HepG2 (cell line): ENCODE data around the gene NUSAP1. TPM values are rescaled to one million over a fixed set of nuclear protein-coding genes. Genes with fewer than 3 reads are reported as not detected.

ENCODE experiments used
- ARNT2 ChIP-seq: sonication (generic); formaldehyde crosslinking; IDR thresholded peaks from 2 replicates; pipeline ENCODE4 v1.8.0; 2022; ENCODE audit warnings: mild to moderate bottlenecking, low read depth, missing genetic modification reagents, moderate library complexity
- DMAP1 ChIP-seq: IDR thresholded peaks from 2 replicates; pipeline ENCODE4 v1.6.1; 2016
- JDP2 ChIP-seq: sonication (generic); formaldehyde crosslinking; IDR thresholded peaks from 2 replicates; pipeline ENCODE4 v1.8.1; 2022; ENCODE audit warnings: missing genetic modification reagents, borderline replicate concordance
- KAT7 ChIP-seq: IDR thresholded peaks from 2 replicates; pipeline ENCODE4 v1.6.1; 2018; ENCODE audit warnings: borderline replicate concordance, missing compliant biosample characterization
- KLF6 ChIP-seq: IDR thresholded peaks from 2 replicates; pipeline ENCODE4 v1.8.0; 2016; ENCODE audit warnings: missing biosample characterization, missing genetic modification reagents
- RFX5 ChIP-seq: IDR thresholded peaks from 2 replicates; pipeline ENCODE4 v1.6.1; 2011; ENCODE audit warnings: low read depth, low read length, improper control_type of control experiment
- TBL1XR1 ChIP-seq: fragments of 150-350 bp; IDR thresholded peaks from 2 replicates; pipeline ENCODE4 v1.6.1; 2014; ENCODE audit warnings: borderline replicate concordance, low read length; ENCODE audit not compliant: partially characterized antibody
- ZNF230 ChIP-seq: sonication (generic); formaldehyde crosslinking; IDR thresholded peaks from 2 replicates; pipeline ENCODE4 v1.4.0; 2020; ENCODE audit warnings: mild to moderate bottlenecking, missing genetic modification reagents
- ZNF441 ChIP-seq: sonication (generic); formaldehyde crosslinking; IDR thresholded peaks from 2 replicates; pipeline ENCODE4 v1.7.0; 2021; ENCODE audit warnings: missing genetic modification reagents, borderline replicate concordance
- ZNF543 ChIP-seq: sonication (generic); formaldehyde crosslinking; IDR thresholded peaks from 2 replicates; pipeline ENCODE4 v1.4.0; 2020; ENCODE audit warnings: mild to moderate bottlenecking, missing genetic modification reagents
- ZNF562 ChIP-seq: sonication (generic); formaldehyde crosslinking; IDR thresholded peaks from 2 replicates; pipeline ENCODE4 v1.8.0; 2022; ENCODE audit warnings: missing genetic modification reagents, borderline replicate concordance
- polyA plus RNA-seq, 8 experiments: library from polyadenylated mRNA; depleted of rRNA in 3 of 8; stranded (reverse) in 7 of 8; unstranded in 1 of 8; fragments of >200 nt; fragmentation: Illumina TruSeq in 4 of 8; extraction: Trizol in 4 of 8; gene quantifications; 2 replicates each; pipeline versions ENCODE4 v1.2.1 to v1.2.3, GENCODE V29; 2011 to 2016; ENCODE audit warnings: low read depth in 4 of 8, missing spikeins in 1 of 8, mixed read lengths in 1 of 8; ENCODE audit not compliant: insufficient read depth in 1 of 8
- total RNA-seq, 5 experiments: library from RNA; depleted of rRNA; stranded (reverse); fragments of >200 nt; fragmentation: Illumina TruSeq; extraction: Trizol; gene quantifications; 2 replicates each; pipeline ENCODE4 v1.2.3, GENCODE V29; 2016; ENCODE audit warnings: low read depth in 1 of 5
- TF ChIP-seq, protein P1 (sequence below): sonication (generic); formaldehyde crosslinking; IDR thresholded peaks from 2 replicates; pipeline ENCODE4 v1.8.0; 2022; ENCODE audit warnings: mild to moderate bottlenecking, missing genetic modification reagents; ENCODE audit not compliant: insufficient replicate concordance
- TF ChIP-seq, protein P2 (sequence below): sonication (generic); formaldehyde crosslinking; IDR thresholded peaks from 2 replicates; pipeline ENCODE4 v1.4.0; 2020; ENCODE audit warnings: mild to moderate bottlenecking, low read depth, missing genetic modification reagents
- TF ChIP-seq, protein P3 (sequence below): sonication (generic); formaldehyde crosslinking; IDR thresholded peaks from 2 replicates; pipeline ENCODE4 v1.4.0; 2020; ENCODE audit warnings: missing genetic modification reagents, borderline replicate concordance
- TF ChIP-seq, protein P4 (sequence below): sonication (generic); formaldehyde crosslinking; IDR thresholded peaks from 2 replicates; pipeline ENCODE4 v1.5.0; 2020; ENCODE audit warnings: missing genetic modification reagents
- TF ChIP-seq, protein P5 (sequence below): IDR thresholded peaks from 2 replicates; pipeline ENCODE4 v1.6.1; 2016; ENCODE audit warnings: mild to moderate bottlenecking, missing biosample characterization, missing genetic modification reagents
- TF ChIP-seq, protein P6 (sequence below): sonication (generic); formaldehyde crosslinking; IDR thresholded peaks from 2 replicates; pipeline ENCODE4 v1.8.0; 2022; ENCODE audit warnings: low read depth, missing genetic modification reagents

NUSAP1 gene
- total and polyA plus RNA-seq, 2 of the 13 experiments (the other 11 are each of a cell fraction or from before 2014, with no cell fraction given) = 59.5 to 106 TPM

DNA sequence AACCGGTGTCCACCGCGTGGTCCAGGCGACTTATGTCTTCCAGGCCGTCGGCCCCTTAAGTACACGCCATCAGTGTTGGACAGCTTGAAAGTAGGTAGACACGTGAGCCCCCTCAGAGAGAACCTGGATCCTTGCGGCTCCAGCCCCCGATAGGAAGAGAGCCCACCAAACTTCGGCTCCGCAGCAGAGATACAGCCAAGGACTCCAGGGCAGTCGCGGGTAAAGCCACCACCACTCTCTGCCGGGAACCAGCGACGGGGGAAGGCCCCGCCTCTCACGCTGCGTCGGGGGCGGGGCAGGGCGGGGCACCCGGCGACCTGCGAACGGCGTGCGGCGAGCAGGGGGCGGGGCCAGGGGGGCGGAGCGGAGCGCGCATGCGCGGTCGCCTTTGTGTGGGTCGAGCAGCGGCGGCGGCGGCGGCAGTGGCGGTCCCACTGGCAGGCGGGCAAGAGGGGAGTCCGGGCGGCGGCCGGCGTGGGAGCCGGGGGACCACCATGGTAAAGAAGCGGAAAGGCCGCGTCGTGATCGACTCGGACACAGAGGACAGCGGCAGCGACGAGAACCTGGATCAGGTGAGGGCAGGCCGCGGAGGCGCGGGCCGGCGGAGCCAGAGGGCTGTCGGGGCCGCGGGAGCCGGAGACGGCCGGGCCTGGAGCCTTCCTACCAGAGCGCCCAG lies 84.2 kb downstream of the NUSAP1 start, which contains the start of gene RTF1 (continued):
- TF ChIP-seq, protein P1, sequence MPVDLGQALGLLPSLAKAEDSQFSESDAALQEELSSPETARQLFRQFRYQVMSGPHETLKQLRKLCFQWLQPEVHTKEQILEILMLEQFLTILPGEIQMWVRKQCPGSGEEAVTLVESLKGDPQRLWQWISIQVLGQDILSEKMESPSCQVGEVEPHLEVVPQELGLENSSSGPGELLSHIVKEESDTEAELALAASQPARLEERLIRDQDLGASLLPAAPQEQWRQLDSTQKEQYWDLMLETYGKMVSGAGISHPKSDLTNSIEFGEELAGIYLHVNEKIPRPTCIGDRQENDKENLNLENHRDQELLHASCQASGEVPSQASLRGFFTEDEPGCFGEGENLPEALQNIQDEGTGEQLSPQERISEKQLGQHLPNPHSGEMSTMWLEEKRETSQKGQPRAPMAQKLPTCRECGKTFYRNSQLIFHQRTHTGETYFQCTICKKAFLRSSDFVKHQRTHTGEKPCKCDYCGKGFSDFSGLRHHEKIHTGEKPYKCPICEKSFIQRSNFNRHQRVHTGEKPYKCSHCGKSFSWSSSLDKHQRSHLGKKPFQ (CRISPR knock-in tag) = peak; percentile 33
- TF ChIP-seq, protein P2, sequence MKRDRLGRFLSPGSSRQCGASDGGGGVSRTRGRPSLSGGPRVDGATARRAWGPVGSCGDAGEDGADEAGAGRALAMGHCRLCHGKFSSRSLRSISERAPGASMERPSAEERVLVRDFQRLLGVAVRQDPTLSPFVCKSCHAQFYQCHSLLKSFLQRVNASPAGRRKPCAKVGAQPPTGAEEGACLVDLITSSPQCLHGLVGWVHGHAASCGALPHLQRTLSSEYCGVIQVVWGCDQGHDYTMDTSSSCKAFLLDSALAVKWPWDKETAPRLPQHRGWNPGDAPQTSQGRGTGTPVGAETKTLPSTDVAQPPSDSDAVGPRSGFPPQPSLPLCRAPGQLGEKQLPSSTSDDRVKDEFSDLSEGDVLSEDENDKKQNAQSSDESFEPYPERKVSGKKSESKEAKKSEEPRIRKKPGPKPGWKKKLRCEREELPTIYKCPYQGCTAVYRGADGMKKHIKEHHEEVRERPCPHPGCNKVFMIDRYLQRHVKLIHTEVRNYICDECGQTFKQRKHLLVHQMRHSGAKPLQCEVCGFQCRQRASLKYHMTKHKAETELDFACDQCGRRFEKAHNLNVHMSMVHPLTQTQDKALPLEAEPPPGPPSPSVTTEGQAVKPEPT = no peak; the same call in 1 of the 2 replicates
- TF ChIP-seq ZNF230 (CRISPR knock-in tag) = peak; percentile 63
- TF ChIP-seq KAT7 = peak; percentile 85; the same call in 1 of the 2 replicates
- 0 out of 2 replicates have a peak, but pooled peaks have one; percentile 23 for TF ChIP-seq KLF6 (CRISPR knock-in tag)
- peak; percentile 17; the same call in 1 of the 2 replicates for TF ChIP-seq ARNT2
- TF ChIP-seq, protein P3, sequence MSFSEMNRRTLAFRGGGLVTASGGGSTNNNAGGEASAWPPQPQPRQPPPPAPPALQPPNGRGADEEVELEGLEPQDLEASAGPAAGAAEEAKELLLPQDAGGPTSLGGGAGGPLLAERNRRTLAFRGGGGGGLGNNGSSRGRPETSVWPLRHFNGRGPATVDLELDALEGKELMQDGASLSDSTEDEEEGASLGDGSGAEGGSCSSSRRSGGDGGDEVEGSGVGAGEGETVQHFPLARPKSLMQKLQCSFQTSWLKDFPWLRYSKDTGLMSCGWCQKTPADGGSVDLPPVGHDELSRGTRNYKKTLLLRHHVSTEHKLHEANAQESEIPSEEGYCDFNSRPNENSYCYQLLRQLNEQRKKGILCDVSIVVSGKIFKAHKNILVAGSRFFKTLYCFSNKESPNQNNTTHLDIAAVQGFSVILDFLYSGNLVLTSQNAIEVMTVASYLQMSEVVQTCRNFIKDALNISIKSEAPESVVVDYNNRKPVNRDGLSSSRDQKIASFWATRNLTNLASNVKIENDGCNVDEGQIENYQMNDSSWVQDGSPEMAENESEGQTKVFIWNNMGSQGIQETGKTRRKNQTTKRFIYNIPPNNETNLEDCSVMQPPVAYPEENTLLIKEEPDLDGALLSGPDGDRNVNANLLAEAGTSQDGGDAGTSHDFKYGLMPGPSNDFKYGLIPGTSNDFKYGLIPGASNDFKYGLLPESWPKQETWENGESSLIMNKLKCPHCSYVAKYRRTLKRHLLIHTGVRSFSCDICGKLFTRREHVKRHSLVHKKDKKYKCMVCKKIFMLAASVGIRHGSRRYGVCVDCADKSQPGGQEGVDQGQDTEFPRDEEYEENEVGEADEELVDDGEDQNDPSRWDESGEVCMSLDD (CRISPR knock-in tag) = 0 out of 2 replicates have a peak, but pooled peaks have one; percentile 14
- TF ChIP-seq, protein P4, sequence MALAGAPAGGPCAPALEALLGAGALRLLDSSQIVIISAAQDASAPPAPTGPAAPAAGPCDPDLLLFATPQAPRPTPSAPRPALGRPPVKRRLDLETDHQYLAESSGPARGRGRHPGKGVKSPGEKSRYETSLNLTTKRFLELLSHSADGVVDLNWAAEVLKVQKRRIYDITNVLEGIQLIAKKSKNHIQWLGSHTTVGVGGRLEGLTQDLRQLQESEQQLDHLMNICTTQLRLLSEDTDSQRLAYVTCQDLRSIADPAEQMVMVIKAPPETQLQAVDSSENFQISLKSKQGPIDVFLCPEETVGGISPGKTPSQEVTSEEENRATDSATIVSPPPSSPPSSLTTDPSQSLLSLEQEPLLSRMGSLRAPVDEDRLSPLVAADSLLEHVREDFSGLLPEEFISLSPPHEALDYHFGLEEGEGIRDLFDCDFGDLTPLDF (CRISPR knock-in tag) = no peak
- no peak for TF ChIP-seq TBL1XR1
- peak; percentile 94; the same call in 1 of the 2 replicates for TF ChIP-seq DMAP1 (CRISPR knock-in tag)
- TF ChIP-seq RFX5 = no peak
- TF ChIP-seq, protein P5, sequence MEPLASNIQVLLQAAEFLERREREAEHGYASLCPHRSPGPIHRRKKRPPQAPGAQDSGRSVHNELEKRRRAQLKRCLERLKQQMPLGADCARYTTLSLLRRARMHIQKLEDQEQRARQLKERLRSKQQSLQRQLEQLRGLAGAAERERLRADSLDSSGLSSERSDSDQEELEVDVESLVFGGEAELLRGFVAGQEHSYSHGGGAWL (CRISPR knock-in tag) = peak; percentile 6; the same call in 1 of the 2 replicates
- 0 out of 2 replicates have a peak, but pooled peaks have one; percentile 14 for TF ChIP-seq ZNF562 (CRISPR knock-in tag)
- peak; percentile 38; the same call in 1 of the 2 replicates for TF ChIP-seq ZNF543
- TF ChIP-seq, protein P6, sequence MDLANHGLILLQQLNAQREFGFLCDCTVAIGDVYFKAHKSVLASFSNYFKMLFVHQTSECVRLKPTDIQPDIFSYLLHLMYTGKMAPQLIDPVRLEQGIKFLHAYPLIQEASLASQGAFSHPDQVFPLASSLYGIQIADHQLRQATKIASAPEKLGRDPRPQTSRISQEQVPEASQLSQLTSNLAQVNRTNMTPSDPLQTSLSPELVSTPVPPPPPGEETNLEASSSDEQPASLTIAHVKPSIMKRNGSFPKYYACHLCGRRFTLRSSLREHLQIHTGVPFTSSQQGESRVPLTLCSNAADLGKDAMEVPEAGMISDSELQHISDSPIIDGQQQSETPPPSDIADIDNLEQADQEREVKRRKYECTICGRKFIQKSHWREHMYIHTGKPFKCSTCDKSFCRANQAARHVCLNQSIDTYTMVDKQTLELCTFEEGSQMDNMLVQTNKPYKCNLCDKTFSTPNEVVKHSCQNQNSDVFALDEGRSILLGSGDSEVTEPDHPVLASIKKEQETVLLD (CRISPR knock-in tag) = peak; percentile 61; the same call in 1 of the 2 replicates
- peak; percentile 19; the same call in 1 of the 2 replicates for TF ChIP-seq JDP2
- peak; percentile 66; the same call in 1 of the 2 replicates for TF ChIP-seq ZNF441
